K562 (cell line): ENCODE results near the gene WDFY2. TPM values are rescaled to one million over a fixed set of nuclear protein-coding genes. Genes with fewer than 3 reads are reported as not detected.

Experiments used
- ATAC-seq: fragments of 200-7000 bp; cut with Tn5 transposase; 3 replicates; pipeline ENCODE4 v1.9.1; 2020; ENCODE audit warnings: moderate library complexity
- BruUV-seq: library from RNA; stranded (reverse); fragments of 400-500 nt; replicated peaks from 2 replicates; lab custom pipeline; 2021; lab: Mats Ljungman, UMichigan
- CTCF ChIA-PET: fragments of 300-600 bp; formaldehyde crosslinking; extraction: SDS; loops from one replicate; lab custom pipeline; 2021; ENCODE audit warnings: low intra/inter-chr PET ratio; lab: Yijun Ruan, JAX
- POLR2A ChIA-PET: fragments of 300-600, 350-650 bp; sonication (Branson Sonifier 250); formaldehyde crosslinking; extraction: SDS; loops from one replicate; lab custom pipeline; 2021; ENCODE audit warnings: antibody characterized with exemption, inconsistent platforms; lab: Yijun Ruan, JAX
- DNase-seq, 4 experiments: peaks; one replicate each; pipeline versions ENCODE4 v3.0.0 to v3.0.0-alpha.2; 2011 to 2018; ENCODE audit warnings: low spot score in 3 of 4, mixed read lengths in 3 of 4; ENCODE audit errors: extremely low read depth in 1 of 4
- FAIRE-seq: peaks from 2 replicates; lab custom pipeline; 2011; peaks lifted over from hg19 to GRCh38; lab: Jason Lieb, UNC
- H2AFZ ChIP-seq: 2 replicates; pipeline ENCODE4 v1.6.0; 2011; ENCODE audit warnings: low read depth, low read length, control low read depth, inconsistent platforms
- H3K27ac ChIP-seq: fragments of 200-600 bp; 3 replicates; pipeline ENCODE4 v1.8.0; 2011; ENCODE audit warnings: low read depth, mild to moderate bottlenecking, control low read depth, inconsistent platforms, low read length, moderate library complexity, mixed read lengths; ENCODE audit errors: extremely low read depth
- H3K27me3 ChIP-seq, 2 experiments: fragments of 300-600 bp in 1 of 2; 2 replicates in 1 of 2; 3 replicates in 1 of 2; pipeline versions ENCODE4 v1.6.0 to v1.8.0; 2011; ENCODE audit warnings: inconsistent platforms in 2 of 2, low read length in 2 of 2, mild to moderate bottlenecking in 1 of 2, mixed read lengths in 1 of 2, moderate library complexity in 1 of 2; ENCODE audit not compliant: control insufficient read depth in 2 of 2, insufficient read depth in 2 of 2
- H3K36me3 ChIP-seq: fragments of 300-600 bp; 3 replicates; pipeline ENCODE4 v1.8.0; 2011; ENCODE audit warnings: mild to moderate bottlenecking, low read length, inconsistent platforms; ENCODE audit not compliant: control insufficient read depth, insufficient read depth
- H3K4me1 ChIP-seq, 2 experiments: fragments of 200-600 bp in 1 of 2; replicated peaks in 1 of 2; 2 replicates in 1 of 2; 3 replicates in 1 of 2; pipeline versions ENCODE4 v1.5.1 to v1.8.0; 2011; ENCODE audit warnings: inconsistent platforms in 2 of 2, low read length in 2 of 2, mild to moderate bottlenecking in 1 of 2, mixed read lengths in 1 of 2, moderate library complexity in 1 of 2; ENCODE audit not compliant: control insufficient read depth in 2 of 2, insufficient read depth in 2 of 2
- H3K4me2 ChIP-seq: 2 replicates; pipeline ENCODE4 v1.6.1; 2011; ENCODE audit warnings: low read length, control low read depth, inconsistent platforms, mixed read lengths; ENCODE audit not compliant: insufficient read depth
- H3K4me3 ChIP-seq: fragments of 200-600 bp; sonication (generic), shearing (Covaris generic); 2 replicates; pipeline ENCODE4 v1.5.1; 2016; ENCODE audit warnings: control low read depth, inconsistent platforms
- H3K79me2 ChIP-seq: fragments of 200-600 bp; 3 replicates; pipeline ENCODE4 v1.8.0; 2011; ENCODE audit warnings: low read length, inconsistent platforms; ENCODE audit not compliant: control insufficient read depth, insufficient read depth
- H3K9ac ChIP-seq, 2 experiments: 2 replicates each; pipeline versions ENCODE4 v1.6.0 to v1.6.1; 2011; ENCODE audit warnings: low read depth in 2 of 2, low read length in 2 of 2, control low read depth in 1 of 2, inconsistent platforms in 1 of 2, mild to moderate bottlenecking in 1 of 2, mixed read lengths in 1 of 2; ENCODE audit not compliant: insufficient read depth in 1 of 2
- H3K9me1 ChIP-seq: one replicate; pipeline ENCODE4 v1.6.0; 2011; ENCODE audit warnings: inconsistent platforms, mild to moderate bottlenecking, low read length, moderate library complexity; ENCODE audit not compliant: control insufficient read depth, insufficient read depth
- H3K9me3 ChIP-seq: replicated peaks from 2 replicates; pipeline ENCODE4 v1.5.1; 2011; ENCODE audit warnings: low read depth, low read length, inconsistent platforms; ENCODE audit not compliant: control insufficient read depth, insufficient read depth
- H4K20me1 ChIP-seq: replicated peaks from 2 replicates; pipeline ENCODE4 v1.6.1; 2011; ENCODE audit warnings: low read length, inconsistent platforms, mixed read lengths; ENCODE audit not compliant: control insufficient read depth, insufficient read depth
- ADNP ChIP-seq: fragments of 200-800 bp; sonication (Bioruptor generic); IDR thresholded peaks from 2 replicates; pipeline ENCODE4 v1.6.1; 2016; ENCODE audit warnings: missing genetic modification characterization, missing compliant biosample characterization
- ARID3A ChIP-seq: IDR thresholded peaks from 2 replicates; pipeline ENCODE4 v1.6.1; 2012; ENCODE audit warnings: low read depth, low read length, improper control_type of control experiment, borderline replicate concordance
- CTBP1 ChIP-seq: fragments of 450-650 bp; IDR thresholded peaks from 2 replicates; pipeline ENCODE4 v1.6.1; 2016; ENCODE audit warnings: borderline replicate concordance
- FOXK1 ChIP-seq: sonication (generic); formaldehyde crosslinking; IDR thresholded peaks from 2 replicates; pipeline ENCODE4 v1.8.0; 2022; ENCODE audit warnings: missing genetic modification reagents, mild to moderate bottlenecking, borderline replicate concordance
- KDM4B ChIP-seq, 2 experiments: fragments of 450-650 bp in 1 of 2; sonication (generic) in 1 of 2; IDR thresholded peaks; 2 replicates each; pipeline ENCODE4 v1.6.1; 2016 to 2017; ENCODE audit warnings: borderline replicate concordance in 2 of 2, antibody characterized with exemption in 1 of 2, low read depth in 1 of 2, mild to moderate bottlenecking in 1 of 2
- MTA1 ChIP-seq: fragments of 450-650 bp; IDR thresholded peaks from 2 replicates; pipeline ENCODE4 v1.6.1; 2017; ENCODE audit warnings: borderline replicate concordance
- SLC30A9 ChIP-seq: fragments of 250-450 bp; sonication (Bioruptor Pico); IDR thresholded peaks from 2 replicates; pipeline ENCODE4 v1.8.0; 2022; ENCODE audit warnings: mild to moderate bottlenecking, moderate library complexity
- STAG1 ChIP-seq: sonication (generic); formaldehyde crosslinking; IDR thresholded peaks from 2 replicates; pipeline ENCODE4 v1.5.0; 2020; ENCODE audit warnings: missing genetic modification reagents, borderline replicate concordance
- TBL1XR1 ChIP-seq, 2 experiments: IDR thresholded peaks; 2 replicates each; pipeline ENCODE4 v1.6.1; 2012; ENCODE audit warnings: improper control_type of control experiment in 2 of 2, low read length in 2 of 2, mild to moderate bottlenecking in 1 of 2
- ZNF232 ChIP-seq: sonication (generic); formaldehyde crosslinking; IDR thresholded peaks from 2 replicates; pipeline ENCODE4 v1.8.0; 2022; ENCODE audit warnings: mild to moderate bottlenecking, missing genetic modification reagents
- ZNF24 ChIP-seq: fragments of 450-650 bp; IDR thresholded peaks from 2 replicates; pipeline ENCODE4 v1.6.1; 2016
- WGBS: fragments of 100-300 bp; shearing (Covaris generic); methylation state at CpG from one replicate; pipeline ENCODE4 v1.1.6; 2016; ENCODE audit warnings: low coverage, mixed read lengths; ENCODE audit not compliant: insufficient coverage; ENCODE audit errors: missing lambda C conversion rate; 5-methylcytosine and 5-hydroxymethylcytosine counted together
- in situ Hi-C: fragments of 300-500 bp; cut with MboI; formaldehyde crosslinking; loops from 4 replicates; pipeline ENCODE4 v1.15.0; 2018; ENCODE audit warnings: inconsistent platforms, mixed read lengths
- intact Hi-C: fragments of 100-400 bp; cut with micrococcal nuclease; formaldehyde crosslinking; loops from 2 replicates; pipeline ENCODE4 v1.14.2; 2022
- polyA plus RNA-seq, 8 experiments: library from polyadenylated mRNA; depleted of rRNA in 4 of 8; stranded (reverse) in 5 of 8; unstranded in 3 of 8; fragments of >200 nt; fragmentation: Nextera tagmentation in 2 of 8; fragmentation: Illumina TruSeq in 1 of 8; extraction: Ambion mirVana in 2 of 8; extraction: Trizol in 1 of 8; gene quantifications; 2 replicates each; pipeline versions ENCODE4 v1.2.1 to v1.2.3, GENCODE V29; 2011 to 2014; ENCODE audit warnings: inconsistent platforms in 1 of 8, missing spikeins in 1 of 8
- total RNA-seq, 7 experiments: library from RNA; depleted of rRNA in 6 of 7; stranded (reverse); fragments of >200 nt in 6 of 7; fragmentation: Illumina TruSeq in 2 of 7; extraction: Trizol in 2 of 7; gene quantifications; 2 replicates each; pipeline versions ENCODE4 v1.2.1 to v1.2.3, GENCODE V29; 2011 to 2021; ENCODE audit warnings: low replicate concordance in 1 of 7

Gene WDFY2
- total and polyA plus RNA-seq, 9 of the 15 experiments (the other 6 are each of a cell fraction or from before 2014, with no cell fraction given): 0.66 to 6.4 (median 4.4) TPM

GRCh38 chr13:51742031-51742430 is 157.8 kb downstream of the WDFY2 start:
- no peak overlapping the region for H3K9ac ChIP-seq
- H3K79me2 ChIP-seq: no peaks in the 10 kb centered on the region
- peaks cover 5% of the 10 kb centered on the region; the same call in 1 of the 3 replicates for H3K36me3 ChIP-seq
- H3K4me2 ChIP-seq: no peak overlapping the region
- no peak for TF ChIP-seq SLC30A9 (CRISPR knock-in tag)
- no peak for TF ChIP-seq MTA1
- TF ChIP-seq TBL1XR1 (IDR thresholded peaks at IDR 0.05; ENCODE audit: low read length in 2 of 2): no peak
- TF ChIP-seq ZNF24: no peak
- TF ChIP-seq ZNF232 (CRISPR knock-in tag): no peak
- no peak for TF ChIP-seq ADNP (tag)
- no peak for TF ChIP-seq FOXK1 (CRISPR knock-in tag)
- TF ChIP-seq STAG1 (CRISPR knock-in tag): no peak
- TF ChIP-seq ARID3A: no peak
- no peak for TF ChIP-seq CTBP1
- TF ChIP-seq KDM4B (IDR thresholded peaks at IDR 0.05; ENCODE audit: borderline replicate concordance in 2 of 2, low read depth in 1 of 2): no peak
- DNase-seq: no peak
- H3K27me3 ChIP-seq: no peaks in the 10 kb centered on the region
- no peak for ATAC-seq
- H3K4me1 ChIP-seq: no peaks in the 10 kb centered on the region
- ChIA-PET CTCF (no interaction called here), POLR2A (interaction anchor here (1.5 kb wide), 1 partner anchor 289 kb away, joined by 3 read pairs; the partner anchor contains the start of gene INTS6)
- no TSS peak for BruUV-seq
- in situ Hi-C loops: no loop called here
- no peak overlapping the region for H2AFZ ChIP-seq
- H3K27ac ChIP-seq: no peak overlapping the region
- no peak overlapping the region for H3K4me3 ChIP-seq
- WGBS: 82% methylated on average over 2 of the region's 2 CpGs
- no peaks in the 10 kb centered on the region for H3K9me1 ChIP-seq
- no peak for FAIRE-seq
- intact Hi-C loops: no loop called here
- no peaks in the 10 kb centered on the region for H3K9me3 ChIP-seq
- H4K20me1 ChIP-seq: no peaks in the 10 kb centered on the region
